Trophoblast cell (in vitro differentiated cells and primary cell): Measurements from ENCODE around the gene VEPH1.

Experiments
- DNase-seq, 2 donors: peaks; one replicate each; pipeline ENCODE4 v3.0.0-alpha.2; 2016
- H2AFZ ChIP-seq: 2 replicates; pipeline ENCODE4 v1.6.1; 2013; ENCODE audit warnings: low read length, moderate library complexity, mild to moderate bottlenecking; ENCODE audit not compliant: insufficient read depth, poor library complexity
- H2AK5ac ChIP-seq: 2 replicates; pipeline ENCODE4 v1.6.1; 2013; ENCODE audit warnings: mild to moderate bottlenecking, low read length
- H2BK120ac ChIP-seq: 2 replicates; pipeline ENCODE4 v1.6.1; 2013; ENCODE audit warnings: low read length, mild to moderate bottlenecking, moderate library complexity; ENCODE audit not compliant: insufficient read depth, poor library complexity
- H2BK12ac ChIP-seq: 2 replicates; pipeline ENCODE4 v1.6.1; 2013; ENCODE audit warnings: mild to moderate bottlenecking, low read length, moderate library complexity
- H2BK5ac ChIP-seq: 2 replicates; pipeline ENCODE4 v1.6.1; 2013; ENCODE audit warnings: low read length, low read depth, moderate library complexity, mild to moderate bottlenecking; ENCODE audit not compliant: poor library complexity
- H3K14ac ChIP-seq: 2 replicates; pipeline ENCODE4 v1.6.1; 2013; ENCODE audit warnings: mild to moderate bottlenecking, low read length
- H3K18ac ChIP-seq: 2 replicates; pipeline ENCODE4 v1.6.1; 2013; ENCODE audit warnings: mild to moderate bottlenecking, low read length
- H3K23ac ChIP-seq: 2 replicates; pipeline ENCODE4 v1.6.1; 2013; ENCODE audit warnings: low read length
- H3K27ac ChIP-seq: 2 replicates; pipeline ENCODE4 v1.5.1; 2013; ENCODE audit warnings: low read depth, mild to moderate bottlenecking, inconsistent platforms, low read length, moderate library complexity
- H3K27me3 ChIP-seq: 2 replicates; pipeline ENCODE4 v1.6.1; 2013; ENCODE audit warnings: inconsistent platforms, mild to moderate bottlenecking, low read length, moderate library complexity; ENCODE audit not compliant: insufficient read depth
- H3K36me3 ChIP-seq, 2 experiments: 1 replicate in 1 of 2; 2 replicates in 1 of 2; pipeline ENCODE4 v1.6.1; 2013; ENCODE audit warnings: low read length in 2 of 2, mild to moderate bottlenecking in 2 of 2, moderate library complexity in 1 of 2; ENCODE audit not compliant: insufficient read depth in 2 of 2, control insufficient read depth in 1 of 2
- H3K4ac ChIP-seq: 2 replicates; pipeline ENCODE4 v1.6.1; 2013; ENCODE audit warnings: low read depth, mild to moderate bottlenecking, low read length, moderate library complexity
- H3K4me1 ChIP-seq, 2 experiments: 1 replicate in 1 of 2; 2 replicates in 1 of 2; pipeline ENCODE4 v1.6.1; 2013; ENCODE audit warnings: low read length in 2 of 2, mild to moderate bottlenecking in 2 of 2, moderate library complexity in 1 of 2; ENCODE audit not compliant: insufficient read depth in 2 of 2, control insufficient read depth in 1 of 2
- H3K4me2 ChIP-seq: 2 replicates; pipeline ENCODE4 v1.6.1; 2013; ENCODE audit warnings: inconsistent platforms, mild to moderate bottlenecking, low read length, moderate library complexity
- H3K4me3 ChIP-seq: 2 replicates; pipeline ENCODE4 v1.5.1; 2013; ENCODE audit warnings: mild to moderate bottlenecking, low read depth, low read length, inconsistent platforms
- H3K79me1 ChIP-seq: one replicate; pipeline ENCODE4 v1.6.1; 2013; ENCODE audit warnings: low read length
- H3K79me2 ChIP-seq: 2 replicates; pipeline ENCODE4 v1.6.1; 2013; ENCODE audit warnings: low read length, mild to moderate bottlenecking; ENCODE audit not compliant: control insufficient read depth, insufficient read depth, poor library complexity
- H3K9ac ChIP-seq: 2 replicates; pipeline ENCODE4 v1.6.1; 2013; ENCODE audit warnings: mild to moderate bottlenecking, low read length
- H3K9me3 ChIP-seq: 2 replicates; pipeline ENCODE4 v1.6.1; 2013; ENCODE audit warnings: low read depth, mild to moderate bottlenecking, control low read depth, inconsistent platforms, low read length; ENCODE audit not compliant: insufficient read depth
- H4K12ac ChIP-seq: 2 replicates; pipeline ENCODE4 v1.6.1; 2013; ENCODE audit warnings: low read depth, mild to moderate bottlenecking, low read length, moderate library complexity
- H4K8ac ChIP-seq: 2 replicates; pipeline ENCODE4 v1.6.1; 2013; ENCODE audit warnings: low read depth, mild to moderate bottlenecking, low read length, moderate library complexity
- H4K91ac ChIP-seq: one replicate; pipeline ENCODE4 v1.6.1; 2013; ENCODE audit warnings: low read depth, mild to moderate bottlenecking, low read length, moderate library complexity
- WGBS: extraction: QIAGEN DNeasy Blood & Tissue Kit; methylation state at CpG from one replicate; pipeline ENCODE4 v1.1.7; 2013; ENCODE audit warnings: missing lambda C conversion rate; ENCODE audit not compliant: insufficient read length, insufficient coverage; ENCODE audit errors: extremely low coverage; 5-methylcytosine and 5-hydroxymethylcytosine counted together

The VEPH1 gene

GRCh38 chr3:157241599-157241998 is 261.6 kb downstream of the VEPH1 start:
- H3K79me1 ChIP-seq = no peaks in the 10 kb centered on the region
- no peaks in the 10 kb centered on the region for H3K9me3 ChIP-seq
- no peak overlapping the region for H2BK12ac ChIP-seq
- H4K12ac ChIP-seq = no peak overlapping the region
- H3K9ac ChIP-seq = no peak overlapping the region
- no peak overlapping the region for H2AFZ ChIP-seq
- no peak overlapping the region for H2BK5ac ChIP-seq
- no CpG with 5 or more reads among the region's 4 CpGs for WGBS
- no peak overlapping the region for H3K18ac ChIP-seq
- H4K8ac ChIP-seq = no peak overlapping the region
- no peak overlapping the region for H3K14ac ChIP-seq
- no peak overlapping the region for H3K4ac ChIP-seq
- no peak overlapping the region for H4K91ac ChIP-seq
- H2AK5ac ChIP-seq = no peak overlapping the region
- H3K4me3 ChIP-seq = no peak overlapping the region
- H3K4me2 ChIP-seq = no peak overlapping the region
- no peaks in the 10 kb centered on the region for H3K27me3 ChIP-seq
- H3K4me1 ChIP-seq = no peaks in the 10 kb centered on the region
- H3K27ac ChIP-seq = no peak overlapping the region
- no peak overlapping the region for H2BK120ac ChIP-seq
- no peak overlapping the region for H3K23ac ChIP-seq
- no peaks in the 10 kb centered on the region for H3K79me2 ChIP-seq
- no peaks in the 10 kb centered on the region for H3K36me3 ChIP-seq
- DNase-seq = no peak

- Histone ChIP-seq H3K79me2 (no peaks in the 10 kb centered on the region), H4K12ac (no peak overlapping the region), H3K9ac (no peak overlapping the region), H2BK120ac (no peak overlapping the region), H4K8ac (no peak overlapping the region), H3K23ac (no peak overlapping the region), H3K27me3 (no peaks in the 10 kb centered on the region), H3K14ac (no peak overlapping the region), H3K4me1 (no peaks in the 10 kb centered on the region), H2BK12ac (no peak overlapping the region), H3K4me3 (no peak overlapping the region), H3K9me3 (no peaks in the 10 kb centered on the region), H3K36me3 (no peaks in the 10 kb centered on the region), H3K27ac (no peak overlapping the region), H4K91ac (no peak overlapping the region), H3K18ac (no peak overlapping the region), H2AK5ac (no peak overlapping the region), H2BK5ac (no peak overlapping the region), H3K4me2 (no peak overlapping the region), H3K4ac (no peak overlapping the region), H2AFZ (no peak overlapping the region), H3K79me1 (no peaks in the 10 kb centered on the region)
- no CpG with 5 or more reads among the region's 1 CpG for WGBS
- no peak for DNase-seq
Measured at GRCh38 chr3:157240408-157240807, 262.8 kb downstream of the VEPH1 start.

GRCh38 chr3:157239082-157239704 is 264.0 kb downstream of the VEPH1 start:
- Histone ChIP-seq H3K9ac (no peak overlapping the region), H3K14ac (no peak overlapping the region), H4K8ac (no peak overlapping the region), H3K79me2 (no peaks in the 10 kb centered on the region), H3K27ac (no peak overlapping the region), H4K12ac (no peak overlapping the region), H3K4me1 (no peaks in the 10 kb centered on the region), H3K4ac (no peak overlapping the region), H3K18ac (no peak overlapping the region), H2AFZ (no peak overlapping the region), H3K4me3 (no peak overlapping the region), H3K4me2 (no peak overlapping the region), H3K27me3 (no peaks in the 10 kb centered on the region), H4K91ac (no peak overlapping the region), H2BK5ac (no peak overlapping the region), H3K23ac (no peak overlapping the region), H2BK120ac (no peak overlapping the region), H3K9me3 (no peaks in the 10 kb centered on the region), H3K36me3 (no peaks in the 10 kb centered on the region), H2AK5ac (no peak overlapping the region), H3K79me1 (no peaks in the 10 kb centered on the region), H2BK12ac (no peak overlapping the region)
- peak; percentile 42 to 53 for DNase-seq
- no CpG with 5 or more reads among the region's 5 CpGs for WGBS

- Histone ChIP-seq H3K18ac (no peak overlapping the region), H4K8ac (no peak overlapping the region), H3K79me1 (no peaks in the 10 kb centered on the region), H2BK12ac (no peak overlapping the region), H3K4ac (no peak overlapping the region), H3K14ac (no peak overlapping the region), H2BK120ac (no peak overlapping the region), H3K36me3 (no peaks in the 10 kb centered on the region), H2AFZ (no peak overlapping the region), H3K79me2 (no peaks in the 10 kb centered on the region), H3K23ac (no peak overlapping the region), H2BK5ac (no peak overlapping the region), H3K27ac (no peak overlapping the region), H3K4me3 (no peak overlapping the region), H4K12ac (no peak overlapping the region), H3K9ac (no peak overlapping the region), H3K4me1 (no peaks in the 10 kb centered on the region), H3K4me2 (no peak overlapping the region), H3K27me3 (no peaks in the 10 kb centered on the region), H4K91ac (no peak overlapping the region), H3K9me3 (no peaks in the 10 kb centered on the region), H2AK5ac (no peak overlapping the region)
- DNase-seq = no peak
- no CpG with 5 or more reads among the region's 1 CpG for WGBS
Measured at GRCh38 chr3:157238457-157238856, 264.8 kb downstream of the VEPH1 start.
